Mesendoderm (in vitro differentiated cells): ENCODE data around the gene SPEM1.

Source experiments
- DNase-seq: peaks from one replicate; pipeline ENCODE4 v3.0.0; 2013
- H2AK5ac ChIP-seq: 2 replicates; pipeline ENCODE4 v1.6.1; 2013; ENCODE audit warnings: low read length, inconsistent platforms
- H2BK120ac ChIP-seq: 2 replicates; pipeline ENCODE4 v1.6.1; 2013; ENCODE audit warnings: low read depth, mild to moderate bottlenecking, low read length, moderate library complexity, mixed read lengths
- H2BK15ac ChIP-seq: replicated peaks from 2 replicates; pipeline ENCODE4 v1.6.1; 2013; ENCODE audit warnings: low read depth, mild to moderate bottlenecking, moderate library complexity
- H2BK5ac ChIP-seq: 2 replicates; pipeline ENCODE4 v1.6.1; 2013; ENCODE audit warnings: low read length, inconsistent platforms
- H3K18ac ChIP-seq: 2 replicates; pipeline ENCODE4 v1.6.1; 2013; ENCODE audit warnings: mild to moderate bottlenecking, low read length, mixed read lengths
- H3K23ac ChIP-seq: one replicate; pipeline ENCODE4 v1.6.1; 2013; ENCODE audit warnings: low read length
- H3K27ac ChIP-seq: 2 replicates; pipeline ENCODE4 v1.5.1; 2013; ENCODE audit warnings: low read depth, mild to moderate bottlenecking, inconsistent platforms, low read length, moderate library complexity
- H3K27me3 ChIP-seq: 2 replicates; pipeline ENCODE4 v1.6.1; 2013; ENCODE audit warnings: low read length, control low read depth, mild to moderate bottlenecking, inconsistent platforms; ENCODE audit not compliant: insufficient read depth, poor library complexity
- H3K36me3 ChIP-seq: 2 replicates; pipeline ENCODE4 v1.6.1; 2013; ENCODE audit warnings: low read length, inconsistent platforms; ENCODE audit not compliant: control insufficient read depth, insufficient read depth
- H3K4ac ChIP-seq: one replicate; pipeline ENCODE4 v1.6.1; 2013; ENCODE audit warnings: low read depth, mild to moderate bottlenecking, low read length, moderate library complexity
- H3K4me1 ChIP-seq: 2 replicates; pipeline ENCODE4 v1.6.1; 2013; ENCODE audit warnings: low read depth, low read length, inconsistent platforms; ENCODE audit not compliant: control insufficient read depth
- H3K4me2 ChIP-seq: 2 replicates; pipeline ENCODE4 v1.6.1; 2013; ENCODE audit warnings: low read length
- H3K4me3 ChIP-seq: 2 replicates; pipeline ENCODE4 v1.5.1; 2013; ENCODE audit warnings: mild to moderate bottlenecking, low read length
- H3K56ac ChIP-seq: one replicate; pipeline ENCODE4 v1.6.1; 2013; ENCODE audit warnings: low read length
- H3K79me1 ChIP-seq: 2 replicates; pipeline ENCODE4 v1.6.1; 2013; ENCODE audit warnings: low read length, inconsistent platforms
- H3K79me2 ChIP-seq: 2 replicates; pipeline ENCODE4 v1.6.1; 2013; ENCODE audit warnings: mild to moderate bottlenecking, low read length; ENCODE audit not compliant: control insufficient read depth, insufficient read depth
- H3K9ac ChIP-seq: 2 replicates; pipeline ENCODE4 v1.6.1; 2013; ENCODE audit warnings: low read length, inconsistent platforms
- H4K5ac ChIP-seq: one replicate; pipeline ENCODE4 v1.6.1; 2013; ENCODE audit warnings: low read length
- H4K8ac ChIP-seq: one replicate; pipeline ENCODE4 v1.6.1; 2013; ENCODE audit warnings: low read depth, mild to moderate bottlenecking, control low read depth, low read length, moderate library complexity
- WGBS: extraction: QIAGEN DNeasy Blood & Tissue Kit; methylation state at CpG from one replicate; pipeline ENCODE4 v1.1.7; 2013; ENCODE audit warnings: low lambda C conversion rate, missing lambda C conversion rate; ENCODE audit not compliant: insufficient coverage; ENCODE audit errors: extremely low coverage; 5-methylcytosine and 5-hydroxymethylcytosine counted together

The SPEM1 gene

DNA sequence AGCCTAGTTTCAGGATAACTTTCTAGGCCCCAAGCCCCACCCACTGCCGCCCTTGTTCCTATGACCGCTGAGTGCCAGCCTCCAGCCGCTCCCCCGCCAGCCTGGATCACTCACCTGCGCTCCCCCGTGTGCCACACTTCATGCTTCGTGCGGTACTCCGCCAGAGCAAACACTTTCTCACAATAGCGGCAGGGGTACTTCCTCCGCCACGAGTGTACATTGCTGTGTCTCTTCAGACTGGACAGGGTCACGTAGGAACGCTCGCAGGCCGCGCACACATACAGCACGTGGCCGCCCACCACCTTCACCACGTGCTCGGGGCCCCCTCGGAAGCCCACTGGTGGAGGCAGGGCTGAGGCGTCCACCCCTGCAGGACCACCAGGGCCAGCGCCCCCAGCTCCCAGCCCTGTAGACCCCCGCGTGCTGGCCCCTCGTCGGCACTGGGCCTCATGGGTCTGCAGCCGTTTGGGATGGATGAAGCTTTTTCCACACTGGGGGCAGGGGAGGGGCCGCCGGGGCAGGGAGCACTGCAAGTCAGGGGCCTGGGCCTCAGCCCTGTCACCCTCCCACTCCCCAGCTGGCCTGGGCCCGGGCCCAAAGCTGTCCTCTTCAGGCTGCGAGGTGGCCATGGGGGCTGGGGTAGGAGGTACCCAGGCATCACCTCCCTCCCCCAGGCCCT, 45.6 kb downstream of the SPEM1 start:
- Histone ChIP-seq H3K4ac (no peak overlapping the region), H2BK120ac (no peak overlapping the region), H3K79me2 (no peaks in the 10 kb centered on the region), H2BK15ac (no peak overlapping the region), H3K18ac (no peak overlapping the region), H4K5ac (no peak overlapping the region), H3K56ac (no peak overlapping the region), H2BK5ac (no peak overlapping the region), H3K23ac (no peak overlapping the region), H3K79me1 (peaks cover 2% of the 10 kb centered on the region), H2AK5ac (no peak overlapping the region), H3K4me1 (no peaks in the 10 kb centered on the region), H3K4me3 (no peak overlapping the region), H3K27ac (no peak overlapping the region), H3K27me3 (no peaks in the 10 kb centered on the region), H3K4me2 (no peak overlapping the region), H4K8ac (no peak overlapping the region), H3K9ac (no peak overlapping the region), H3K36me3 (peaks cover 3% of the 10 kb centered on the region)
- WGBS: no CpG with 5 or more reads among the region's 33 CpGs
- DNase-seq: no peak

DNA sequence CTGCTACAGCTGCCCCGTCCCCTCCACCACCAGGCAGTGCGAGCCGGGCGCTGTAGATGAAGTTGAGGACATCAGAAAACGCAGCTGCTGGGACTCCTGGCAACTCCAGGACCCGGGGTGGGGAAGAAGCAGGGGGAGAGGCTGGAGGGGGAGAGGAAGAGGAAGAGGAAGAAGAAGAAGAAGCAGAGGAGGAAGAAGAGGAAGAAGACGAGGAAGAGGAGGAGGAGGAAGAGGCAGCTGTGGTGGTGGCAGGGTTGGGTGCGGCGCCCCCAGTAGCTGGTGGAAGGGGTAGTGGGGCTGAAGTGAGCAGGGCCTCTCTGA, 46.2 kb downstream of the SPEM1 start:
- Histone ChIP-seq H3K79me2 (no peaks in the 10 kb centered on the region), H3K4me3 (no peak overlapping the region), H3K36me3 (peaks cover 3% of the 10 kb centered on the region), H3K27ac (no peak overlapping the region), H2BK5ac (no peak overlapping the region), H3K4ac (no peak overlapping the region), H3K27me3 (no peaks in the 10 kb centered on the region), H3K56ac (no peak overlapping the region), H3K23ac (no peak overlapping the region), H3K4me1 (no peaks in the 10 kb centered on the region), H2BK15ac (no peak overlapping the region), H3K4me2 (no peak overlapping the region), H3K18ac (no peak overlapping the region), H4K8ac (no peak overlapping the region), H2BK120ac (no peak overlapping the region), H4K5ac (no peak overlapping the region), H3K79me1 (peaks cover 2% of the 10 kb centered on the region), H2AK5ac (no peak overlapping the region), H3K9ac (no peak overlapping the region)
- WGBS: no CpG with 5 or more reads among the region's 9 CpGs
- DNase-seq: no peak

DNA sequence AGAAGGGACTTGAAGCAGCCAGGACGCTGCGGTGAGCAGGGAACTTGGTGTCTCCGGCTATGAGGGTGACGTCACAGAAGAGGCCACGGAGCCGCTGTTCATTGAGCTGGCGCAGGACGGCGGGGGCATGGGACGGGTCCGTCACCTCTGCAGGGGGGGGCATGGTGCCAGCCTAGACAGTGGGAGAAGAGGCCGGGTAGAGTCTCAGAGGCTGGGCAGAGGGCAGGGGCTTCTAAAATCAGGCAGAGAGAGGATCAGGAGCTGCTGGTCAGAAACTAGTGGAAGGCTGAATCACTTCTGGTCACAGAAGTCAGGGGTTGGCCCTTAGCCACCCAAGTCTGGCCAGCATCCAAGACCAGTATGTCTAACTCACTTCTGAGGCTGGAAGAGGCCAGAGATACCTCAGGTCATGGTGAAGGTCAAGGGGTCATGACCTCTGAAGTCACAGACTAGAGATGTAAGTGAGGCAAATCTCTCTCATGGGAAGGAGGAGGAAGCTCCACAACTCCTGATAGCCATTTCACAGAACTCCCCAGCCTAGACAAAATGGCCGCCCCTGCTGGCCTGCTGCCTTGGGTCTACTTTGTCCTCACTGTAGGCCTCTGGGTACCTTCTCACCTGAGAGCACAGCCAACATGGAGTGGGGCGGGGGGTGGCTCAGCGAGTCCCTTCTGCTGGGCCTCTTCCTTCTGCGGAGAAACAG, 46.7 kb downstream of the SPEM1 start:
- Histone ChIP-seq H4K5ac (no peak overlapping the region), H2BK120ac (no peak overlapping the region), H3K4ac (no peak overlapping the region), H3K27me3 (no peaks in the 10 kb centered on the region), H3K79me1 (peaks cover 4% of the 10 kb centered on the region), H3K56ac (no peak overlapping the region), H3K9ac (no peak overlapping the region), H4K8ac (no peak overlapping the region), H3K23ac (no peak overlapping the region), H2BK5ac (no peak overlapping the region), H2AK5ac (no peak overlapping the region), H3K4me1 (no peaks in the 10 kb centered on the region), H2BK15ac (no peak overlapping the region), H3K4me2 (no peak overlapping the region), H3K36me3 (peaks cover 3% of the 10 kb centered on the region), H3K27ac (no peak overlapping the region), H3K79me2 (no peaks in the 10 kb centered on the region), H3K18ac (no peak overlapping the region), H3K4me3 (no peak overlapping the region)
- WGBS: no CpG with 5 or more reads among the region's 16 CpGs
- DNase-seq: no peak

DNA sequence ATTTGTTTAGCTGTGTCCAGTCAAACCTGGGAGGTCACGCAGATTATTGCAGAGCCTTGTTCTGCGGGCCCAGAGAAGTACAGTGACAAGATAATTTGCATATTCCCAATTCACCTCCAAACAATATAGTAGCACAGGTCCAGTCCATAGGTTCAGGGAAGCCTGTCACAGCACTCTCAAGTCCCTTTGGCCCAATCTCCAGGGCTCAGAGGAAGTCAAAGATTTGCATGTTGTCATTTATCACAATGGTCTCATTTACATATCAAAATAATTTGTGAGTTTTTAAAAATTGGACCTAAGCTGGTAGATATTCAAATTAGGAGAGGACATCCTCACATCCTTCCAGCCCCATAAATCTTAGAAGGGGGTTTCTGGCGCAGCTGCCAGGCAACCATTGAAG, 47.4 kb downstream of the SPEM1 start:
- Histone ChIP-seq H4K8ac (no peak overlapping the region), H3K23ac (no peak overlapping the region), H4K5ac (no peak overlapping the region), H3K4me2 (no peak overlapping the region), H2BK15ac (no peak overlapping the region), H3K56ac (no peak overlapping the region), H3K18ac (no peak overlapping the region), H3K79me1 (peaks cover 5% of the 10 kb centered on the region), H3K27ac (no peak overlapping the region), H3K79me2 (no peaks in the 10 kb centered on the region), H3K9ac (no peak overlapping the region), H2AK5ac (no peak overlapping the region), H2BK5ac (no peak overlapping the region), H2BK120ac (no peak overlapping the region), H3K36me3 (peaks cover 3% of the 10 kb centered on the region), H3K27me3 (no peaks in the 10 kb centered on the region), H3K4me3 (no peak overlapping the region), H3K4me1 (no peaks in the 10 kb centered on the region), H3K4ac (no peak overlapping the region)
- no CpG with 5 or more reads among the region's 3 CpGs for WGBS
- DNase-seq: no peak

DNA sequence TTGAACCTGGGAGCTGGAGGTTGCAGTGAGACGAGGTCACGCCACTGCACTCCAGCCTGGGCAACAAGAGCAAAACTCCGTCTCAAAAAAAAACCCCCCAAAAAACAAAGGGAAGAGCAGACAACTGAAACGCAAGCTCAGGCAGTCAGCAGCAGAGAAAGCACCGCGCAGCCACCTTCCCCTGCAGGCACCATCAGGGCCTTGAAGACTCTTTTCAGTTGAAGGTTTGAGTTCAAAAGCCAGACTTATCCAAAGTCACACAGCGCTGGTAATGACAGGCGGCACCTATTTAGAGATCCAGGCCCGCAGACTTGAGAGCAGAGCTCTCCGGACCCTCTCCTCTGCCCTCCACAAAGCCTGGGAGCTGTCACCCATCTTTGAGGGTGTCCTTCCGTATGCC, 48.2 kb downstream of the SPEM1 start:
- H3K18ac ChIP-seq: no peak overlapping the region
- H2BK120ac ChIP-seq: no peak overlapping the region
- H3K4me1 ChIP-seq: no peaks in the 10 kb centered on the region
- no peak overlapping the region for H3K56ac ChIP-seq
- peaks cover 3% of the 10 kb centered on the region for H3K36me3 ChIP-seq
- no peak overlapping the region for H3K9ac ChIP-seq
- H2AK5ac ChIP-seq: no peak overlapping the region
- no peak overlapping the region for H3K4me2 ChIP-seq
- H4K8ac ChIP-seq: no peak overlapping the region
- no peak for DNase-seq
- H3K4me3 ChIP-seq: no peak overlapping the region
- no peak overlapping the region for H3K27ac ChIP-seq
- no peaks in the 10 kb centered on the region for H3K27me3 ChIP-seq
- no peaks in the 10 kb centered on the region for H3K79me2 ChIP-seq
- no peak overlapping the region for H2BK15ac ChIP-seq
- no peak overlapping the region for H3K4ac ChIP-seq
- no peak overlapping the region for H3K23ac ChIP-seq
- H3K79me1 ChIP-seq: peaks cover 5% of the 10 kb centered on the region
- no peak overlapping the region for H2BK5ac ChIP-seq
- no CpG with 5 or more reads among the region's 11 CpGs for WGBS
- H4K5ac ChIP-seq: no peak overlapping the region
